NCI-H2171 treated with DMSO at 0.1 percent for 48 hours (cell line): ENCODE measurements around the gene ATP6V1G3.
A peak's percentile ranks its signal among the peaks of the same experiment; 100 is the strongest.
"Not testable (repeated sequence)": the region's sequence is repeated elsewhere in the genome, so short reads cannot be mapped to it uniquely, and the experiment has no call there.

Source experiments
- DNase-seq: peaks from one replicate; lab custom pipeline; 2025; lab: John Stamatoyannopoulos, UW

Gene ATP6V1G3

DNA sequence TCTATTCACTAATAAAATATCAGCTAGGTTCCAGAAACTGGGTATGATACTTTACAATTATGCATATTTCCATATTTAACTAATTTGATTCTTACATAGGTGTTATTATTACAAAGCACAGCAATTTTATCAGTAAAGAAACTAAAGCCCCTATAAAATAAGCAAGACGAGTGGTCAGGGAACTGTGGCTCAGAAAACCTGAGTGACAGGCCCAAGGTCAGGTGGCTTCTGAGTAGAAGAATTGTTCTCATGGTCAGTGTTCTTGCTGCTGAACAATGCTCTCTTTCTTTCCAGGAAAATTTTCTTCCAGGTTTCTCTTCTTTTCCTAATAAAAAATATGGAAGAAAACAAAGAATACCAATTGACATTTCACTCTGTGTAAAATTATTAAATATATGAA, 2.2 kb upstream of the ATP6V1G3 start:
- no peak for DNase-seq

DNA sequence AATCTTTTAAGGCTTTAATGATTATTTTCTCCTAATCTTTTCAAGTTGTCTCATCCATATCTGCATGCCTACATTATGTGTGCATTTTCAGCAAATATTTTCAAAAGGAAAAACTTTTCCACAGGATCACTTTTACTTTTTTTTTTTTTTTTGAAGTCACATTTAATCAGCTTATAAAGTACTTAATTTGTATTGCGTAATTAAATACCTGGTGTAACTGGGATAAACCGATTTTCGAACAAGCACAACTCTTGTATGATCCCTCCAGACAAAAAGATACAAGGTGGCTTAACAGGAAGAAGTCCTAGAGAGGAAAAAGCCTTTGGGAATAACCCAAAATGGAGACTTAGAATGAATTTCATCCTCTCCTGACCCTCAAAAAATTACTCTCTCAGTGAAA, 1.3 kb upstream of the ATP6V1G3 start:
- no peak for DNase-seq

DNA sequence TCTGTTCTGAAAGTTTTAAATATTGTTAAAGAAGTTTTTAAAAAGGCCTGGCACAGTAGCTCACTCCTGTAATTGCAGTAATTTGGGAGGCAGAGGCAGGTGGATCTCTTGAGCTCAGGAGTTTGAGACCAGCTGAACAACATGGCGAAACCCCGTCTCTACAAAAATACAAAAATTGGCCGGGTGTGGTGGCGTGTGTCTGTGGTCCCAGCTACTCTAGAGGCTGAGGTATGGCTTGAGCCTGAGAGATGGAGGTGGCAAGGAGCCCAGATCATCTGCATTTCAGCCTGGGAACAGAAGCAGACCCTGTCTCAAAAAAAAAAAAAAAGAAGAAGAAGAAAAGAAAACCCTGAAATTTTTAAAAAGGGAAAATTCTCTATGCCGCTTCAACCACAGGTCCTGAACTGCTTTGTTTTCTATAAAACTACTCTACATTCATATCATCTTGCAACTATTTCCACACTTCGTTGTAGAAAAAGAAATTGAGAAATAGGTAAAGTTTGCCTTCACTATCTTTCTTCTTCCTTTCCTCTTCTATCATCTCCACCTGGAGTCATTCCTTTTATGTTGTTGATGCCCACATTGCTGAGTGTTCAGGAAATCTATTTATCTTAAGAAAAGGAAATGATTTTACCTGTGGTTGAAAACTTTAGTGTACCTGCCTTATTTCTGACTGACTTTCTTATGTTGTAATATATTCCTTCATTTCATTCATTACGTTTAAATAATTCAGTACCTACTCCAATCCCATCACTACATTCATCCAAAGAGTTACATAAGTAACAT, 1.7 kb downstream of the ATP6V1G3 start:
- DNase-seq, result no peak

DNA sequence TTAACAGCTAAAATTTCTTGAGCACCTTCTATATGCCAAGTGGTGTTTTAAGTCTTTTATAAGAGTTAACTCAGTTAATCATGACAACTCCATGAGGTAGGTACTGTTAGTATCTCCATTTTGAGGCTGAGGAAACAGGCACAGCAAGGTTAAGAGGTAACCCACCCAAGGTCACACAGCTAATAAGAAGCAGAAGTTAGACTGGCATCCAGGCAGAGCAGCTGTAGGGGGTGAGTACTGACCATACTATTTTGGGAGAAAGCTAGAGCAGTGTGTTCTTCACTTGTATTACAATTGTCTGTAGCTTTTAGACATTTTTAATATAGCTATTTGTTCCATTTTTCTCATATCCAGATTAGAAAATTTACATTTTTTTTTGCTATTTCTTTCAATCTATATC, 4.8 kb downstream of the ATP6V1G3 start:
- DNase-seq, result no peak

DNA sequence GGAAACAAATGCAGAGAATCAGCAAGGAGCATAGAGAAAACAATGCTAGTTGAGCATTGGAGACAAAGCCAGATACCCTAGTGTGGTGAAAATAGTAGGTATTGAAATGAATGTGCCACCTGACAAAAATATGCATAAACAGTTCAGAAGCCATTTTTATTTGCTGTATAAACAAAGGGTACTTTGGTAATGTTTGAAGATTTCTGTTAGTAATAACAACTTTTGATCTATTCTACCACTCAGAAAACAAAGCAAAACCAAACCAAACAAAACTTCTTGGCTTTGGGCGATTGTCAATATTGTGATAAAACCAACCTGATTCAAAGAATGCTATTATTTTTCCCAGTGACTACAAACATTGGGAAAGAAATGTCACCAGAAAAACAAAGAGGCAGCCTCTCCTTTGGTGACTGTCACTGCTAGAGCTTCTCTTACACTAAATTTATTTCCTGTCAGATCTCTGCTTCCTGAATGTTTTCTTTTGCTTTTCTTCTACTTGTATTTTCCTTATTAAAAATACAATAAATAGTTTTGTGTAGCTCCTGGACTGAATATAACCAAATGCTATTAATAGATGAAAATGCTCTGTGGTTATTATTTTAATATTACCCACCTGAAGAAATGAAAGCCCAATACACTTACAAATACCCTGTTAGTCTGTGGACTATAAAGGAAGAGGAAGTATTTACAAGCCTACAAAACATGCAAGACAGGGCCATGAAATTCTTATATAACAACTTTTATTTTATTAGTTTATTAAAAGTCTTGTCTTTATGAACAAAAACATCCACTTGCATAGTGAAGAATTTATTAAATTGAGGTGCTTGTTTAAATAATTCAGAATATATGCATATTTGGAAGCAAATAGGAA, 5.7 kb downstream of the ATP6V1G3 start:
- no peak for DNase-seq

DNA sequence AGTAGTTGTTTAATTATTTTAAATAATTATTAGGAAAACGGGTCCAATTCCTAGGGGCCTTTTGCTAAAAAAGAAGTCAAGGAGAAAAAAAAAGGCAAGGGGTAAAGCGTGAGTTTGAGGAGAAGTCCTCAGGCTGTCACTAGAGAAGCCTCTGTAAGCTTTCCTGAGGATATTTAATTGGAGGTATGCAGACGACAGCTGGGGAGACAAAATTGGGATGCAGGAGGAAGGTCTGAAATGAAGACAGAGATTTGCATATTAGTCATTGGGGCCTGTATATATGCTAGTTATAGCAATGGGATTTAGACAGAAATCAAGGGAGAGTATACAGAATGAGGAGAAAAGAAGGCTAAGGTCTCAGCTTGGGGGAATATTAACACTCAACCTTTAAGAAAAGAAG, 8.6 kb downstream of the ATP6V1G3 start:
- DNase-seq, result peak; percentile 27

DNA sequence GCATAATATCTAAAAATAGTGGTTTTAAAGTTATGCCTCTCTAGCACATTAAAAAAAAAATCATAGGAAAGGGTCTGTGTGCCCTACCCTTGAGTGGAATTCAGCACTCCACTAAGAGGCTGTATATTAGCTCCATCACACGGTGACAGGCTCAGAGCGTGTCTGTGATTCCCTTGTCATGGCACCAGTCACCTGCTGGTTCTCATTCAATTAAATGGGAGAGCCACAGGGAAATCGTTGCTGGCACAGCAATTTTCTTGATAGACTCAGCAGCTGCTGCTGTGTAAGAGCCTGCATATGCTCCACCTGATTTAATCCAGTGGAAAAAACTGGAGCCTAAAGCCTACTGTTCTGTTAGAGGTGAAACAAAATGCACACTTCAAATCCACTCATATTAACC, 9.5 kb downstream of the ATP6V1G3 start:
- DNase-seq, result peak; percentile 68

DNA sequence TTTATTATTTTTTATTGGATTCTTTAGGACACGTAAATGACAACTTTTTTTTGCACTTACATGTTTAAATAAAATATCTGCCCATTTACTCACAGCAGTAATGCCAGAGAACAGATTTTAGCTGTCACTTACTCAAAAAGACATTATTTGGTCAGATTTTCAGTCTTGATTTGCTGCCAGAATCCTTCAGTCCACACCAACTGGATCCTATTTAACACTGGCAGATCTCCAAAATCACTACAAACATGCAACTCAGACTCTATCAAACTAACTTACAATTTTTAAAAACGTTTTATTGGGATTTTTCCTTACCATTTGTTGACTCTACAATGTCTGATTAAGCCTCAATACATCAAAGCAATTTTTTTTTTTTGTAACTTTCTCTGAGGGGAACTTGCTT, 11.1 kb downstream of the ATP6V1G3 start:
- peak; percentile 10 for DNase-seq

DNA sequence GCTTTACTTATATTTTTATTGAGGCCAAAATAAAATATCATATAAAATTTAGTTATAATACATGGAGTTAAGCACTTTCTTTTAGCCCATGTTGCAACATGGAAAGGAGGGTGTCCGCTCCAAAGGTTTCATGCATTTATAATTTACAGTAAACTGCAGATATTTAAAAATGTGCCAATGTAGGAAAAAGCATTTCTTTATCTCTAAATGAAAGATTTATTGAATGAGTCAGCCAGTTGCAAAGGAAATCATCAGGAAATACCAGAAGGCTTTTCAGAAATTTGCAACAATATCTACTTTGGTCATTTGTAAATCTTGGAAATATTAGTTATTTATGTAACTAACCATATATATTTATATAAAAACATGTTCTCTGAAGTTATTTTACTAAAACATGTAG, 12.1 kb downstream of the ATP6V1G3 start:
- no peak for DNase-seq

DNA sequence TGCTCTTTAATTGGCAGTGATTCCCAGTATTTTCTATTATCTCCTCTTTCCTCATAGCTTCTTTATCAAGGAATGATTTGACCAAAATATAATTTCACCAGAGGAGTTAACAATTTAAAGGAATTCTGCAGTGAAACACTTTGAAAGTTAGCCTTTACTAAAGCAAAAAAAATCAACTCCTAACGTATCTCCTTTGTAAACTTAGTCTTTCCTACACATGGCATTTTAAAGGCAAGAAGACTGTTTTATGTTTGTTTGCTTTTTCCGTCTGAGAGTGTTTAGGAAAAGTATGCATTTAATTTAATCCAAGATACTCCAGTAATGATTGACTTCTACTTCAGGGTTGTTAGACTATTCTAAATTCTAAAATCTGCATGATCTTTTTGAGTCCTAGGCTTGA, 15.9 kb downstream of the ATP6V1G3 start:
- DNase-seq, result no peak

DNA sequence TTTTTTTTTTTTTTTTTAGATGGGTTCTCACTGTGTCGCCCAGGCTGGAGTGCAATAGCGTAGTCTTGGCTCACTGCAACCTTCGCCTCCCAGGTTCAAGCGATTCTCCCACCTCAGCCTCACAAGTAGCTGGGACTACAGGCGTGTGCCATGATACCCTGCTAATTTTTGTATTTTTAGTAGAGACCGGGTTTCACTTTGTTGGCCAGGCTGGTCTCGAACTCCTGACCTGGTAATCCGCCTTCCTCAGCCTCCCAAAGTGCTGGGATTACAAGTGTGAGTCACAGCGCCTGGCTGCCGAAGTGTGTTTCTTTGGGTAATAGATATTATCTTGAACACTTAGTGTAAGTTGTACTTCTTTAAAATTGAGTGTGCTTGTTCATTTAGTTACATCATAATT, 16.4 kb downstream of the ATP6V1G3 start:
- not testable (repeated sequence) for DNase-seq

DNA sequence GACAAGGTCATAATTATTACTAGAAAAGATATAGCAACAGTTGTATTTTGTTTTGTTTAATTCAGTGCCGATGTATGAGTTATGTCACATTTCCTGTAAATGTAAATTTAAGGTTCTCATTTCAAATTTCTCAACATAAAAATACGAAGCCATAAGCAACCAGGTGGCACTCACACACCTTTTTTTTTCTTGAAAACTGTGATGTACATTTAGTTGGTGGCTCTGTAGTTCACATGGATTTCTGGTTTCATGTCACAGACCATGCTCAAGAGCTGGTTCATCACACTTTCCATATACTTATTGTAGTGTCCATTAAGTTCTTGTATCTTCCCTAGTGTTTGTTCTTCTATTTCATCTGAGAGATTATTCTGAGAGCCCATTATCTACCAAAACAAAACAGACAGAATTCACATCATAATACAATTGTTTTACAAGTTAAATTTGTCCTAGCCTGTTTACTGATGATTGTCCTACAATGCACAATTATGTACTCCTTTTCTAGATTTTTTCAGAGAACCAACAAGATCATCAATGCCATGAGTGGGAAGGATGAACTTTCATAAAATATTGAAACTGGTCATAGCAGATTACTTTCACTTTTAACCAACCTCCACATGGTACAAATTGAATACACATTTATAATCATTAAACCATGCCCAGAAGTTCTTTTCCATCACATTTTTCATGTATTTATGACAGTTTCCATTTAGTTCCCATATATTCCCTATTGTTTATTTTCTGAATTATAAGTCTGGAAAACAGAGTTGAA, 17.1 kb downstream of the ATP6V1G3 start:
- DNase-seq, result no peak

DNA sequence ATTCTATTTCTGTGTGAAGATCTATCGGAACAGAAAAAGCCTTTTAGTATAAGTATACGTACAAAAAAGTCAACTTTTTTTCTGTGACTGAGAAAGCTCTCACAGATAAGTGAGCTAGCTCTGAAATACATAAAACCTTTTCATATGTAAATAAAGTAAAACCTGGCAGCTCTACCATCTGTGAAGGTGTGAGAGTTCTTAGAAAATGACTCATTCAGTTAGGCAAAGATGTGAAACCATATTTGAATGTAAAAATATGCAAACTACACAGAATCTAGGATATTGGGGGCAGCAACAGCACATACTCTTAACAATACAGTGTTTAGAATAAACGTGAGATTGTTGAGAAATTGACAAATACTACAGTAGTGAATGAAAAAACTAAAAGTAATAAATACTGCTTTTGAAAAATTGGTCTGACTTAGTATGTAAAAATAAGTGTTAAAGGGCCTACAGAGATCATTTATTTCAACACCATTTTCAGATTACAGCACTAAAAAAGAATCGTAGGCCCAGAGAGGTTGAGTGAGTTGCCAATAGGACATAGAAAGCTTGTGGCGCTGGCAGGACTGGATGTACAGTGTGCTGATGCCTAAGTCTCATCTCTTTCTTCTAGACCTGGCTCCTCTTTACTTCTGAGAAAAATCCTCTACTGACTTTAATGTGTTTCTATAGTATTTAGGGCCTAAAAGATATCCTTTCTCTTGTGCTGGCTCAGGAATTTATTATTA, 19.8 kb downstream of the ATP6V1G3 start:
- DNase-seq, result no peak

DNA sequence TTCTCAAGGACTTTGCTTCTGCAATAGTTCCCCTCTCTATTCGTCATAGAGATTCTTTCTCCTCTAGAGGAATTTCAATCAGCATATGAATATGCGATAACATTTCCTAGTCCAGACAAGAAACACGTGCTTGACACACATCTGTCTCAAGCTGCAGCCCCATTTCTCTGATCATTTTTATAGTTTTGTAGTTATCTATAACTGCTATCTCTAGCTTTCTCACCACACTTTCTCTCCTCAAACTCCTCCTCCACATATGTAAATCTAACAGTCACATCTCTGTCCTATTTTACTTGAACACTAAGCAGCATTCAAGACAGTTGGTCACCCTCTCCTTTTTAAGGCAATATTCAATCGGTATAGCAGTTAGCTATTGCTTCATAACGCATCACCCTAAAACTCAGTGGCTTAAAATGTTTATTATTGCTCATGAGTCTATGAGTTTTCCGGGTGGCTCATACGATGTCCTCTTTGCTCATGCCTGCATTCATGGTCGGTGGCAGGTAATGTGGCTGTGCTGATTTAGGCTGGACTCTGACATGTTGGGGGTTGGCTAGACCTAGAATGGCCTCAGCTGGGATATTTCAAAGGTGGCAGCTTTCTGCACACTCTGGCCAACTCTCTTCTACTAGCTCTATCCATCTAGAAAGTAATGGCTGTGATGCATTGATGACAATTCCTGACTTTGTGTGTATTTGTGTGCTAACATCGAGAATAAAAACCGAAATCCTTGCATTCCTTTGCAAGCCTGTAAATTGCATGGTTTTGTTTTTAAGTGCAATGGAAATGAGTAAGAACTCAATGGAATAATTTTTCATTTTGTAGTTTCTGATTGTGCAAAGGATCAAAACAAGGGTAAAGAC, 20.6 kb downstream of the ATP6V1G3 start:
- DNase-seq, result no peak

DNA sequence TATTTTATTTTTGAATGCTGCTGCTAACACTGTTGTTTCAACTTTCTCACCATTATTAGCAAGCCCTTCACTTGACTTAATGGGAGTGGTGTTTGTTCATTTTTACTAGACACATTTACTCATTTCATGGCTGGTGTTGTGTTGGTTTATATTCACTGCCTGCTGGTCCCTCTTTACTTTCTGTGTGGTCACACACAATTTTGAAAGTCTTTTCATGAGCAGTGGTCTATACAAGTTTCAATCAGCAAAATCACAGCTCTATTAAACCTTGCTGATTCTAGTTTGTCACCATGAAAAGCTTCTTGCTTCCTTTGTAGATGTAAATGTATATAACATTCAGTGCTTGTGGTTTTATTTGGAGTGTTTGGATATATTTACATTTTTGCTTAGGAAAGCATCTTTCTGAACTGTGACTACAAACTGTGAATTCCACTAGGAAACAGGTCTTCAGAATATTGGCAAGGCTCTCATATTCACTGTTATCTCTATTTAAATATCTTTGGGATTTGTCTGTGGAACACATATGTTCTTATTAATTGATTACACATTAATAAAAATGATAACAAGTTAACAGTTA, 22.8 kb downstream of the ATP6V1G3 start:
- no peak for DNase-seq

DNA sequence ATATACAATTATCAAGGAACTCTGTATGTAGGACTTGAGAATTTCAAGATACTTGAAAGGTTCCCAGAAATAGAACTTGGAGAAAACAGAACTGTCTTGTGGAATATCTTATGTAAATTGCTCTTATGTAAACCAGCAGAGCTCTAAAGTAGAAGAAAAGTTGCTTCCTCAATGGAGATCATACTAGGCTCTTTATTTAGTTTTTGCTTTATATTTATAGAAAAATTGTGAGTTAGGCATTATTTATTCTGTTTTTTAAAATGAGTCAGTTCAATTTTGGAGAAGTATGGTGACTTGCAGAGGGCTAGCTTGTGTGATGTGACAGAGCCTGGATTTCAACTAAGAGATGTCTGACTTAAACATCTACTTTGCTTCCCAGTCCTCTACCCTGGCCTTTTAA, 40.4 kb downstream of the ATP6V1G3 start:
- DNase-seq, result no peak

DNA sequence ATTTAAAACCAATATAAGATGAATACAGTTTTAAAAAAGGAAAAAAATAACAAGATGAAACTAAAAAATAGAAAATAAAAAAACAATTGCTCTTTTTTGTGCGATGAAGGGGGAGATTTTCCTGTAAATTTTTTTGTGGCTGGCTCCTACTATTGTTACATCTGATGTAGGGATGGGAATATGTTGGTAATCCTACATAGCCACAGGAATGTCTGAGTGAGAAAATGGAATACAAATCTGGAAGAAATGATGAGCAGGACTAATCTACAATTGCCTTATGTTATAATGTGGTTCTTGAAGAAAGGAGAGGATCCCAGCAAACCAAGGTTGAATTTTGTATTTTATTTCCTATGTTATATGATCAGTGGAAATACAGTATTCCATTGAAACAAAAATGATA, 40.9 kb downstream of the ATP6V1G3 start:
- DNase-seq, result no peak

DNA sequence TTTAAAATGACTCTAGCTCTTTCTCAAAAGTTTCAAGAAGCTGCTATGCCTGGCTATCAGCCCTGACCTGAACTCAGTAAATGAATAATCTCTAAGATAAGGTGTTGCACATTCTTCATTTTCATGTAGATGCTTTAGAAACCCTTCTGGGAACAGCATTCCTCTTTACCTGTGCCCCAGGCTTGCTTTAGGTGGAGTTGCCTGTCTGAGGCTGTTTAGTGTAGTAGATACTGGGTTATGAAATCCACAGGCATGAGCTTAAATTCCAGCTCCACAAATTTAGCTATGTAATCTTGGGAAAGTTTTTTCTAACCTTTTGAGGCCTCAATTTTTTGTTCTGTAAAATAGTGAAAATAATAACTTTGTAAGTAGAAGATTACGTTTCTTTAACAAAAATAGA, 41.6 kb downstream of the ATP6V1G3 start:
- no peak for DNase-seq

DNA sequence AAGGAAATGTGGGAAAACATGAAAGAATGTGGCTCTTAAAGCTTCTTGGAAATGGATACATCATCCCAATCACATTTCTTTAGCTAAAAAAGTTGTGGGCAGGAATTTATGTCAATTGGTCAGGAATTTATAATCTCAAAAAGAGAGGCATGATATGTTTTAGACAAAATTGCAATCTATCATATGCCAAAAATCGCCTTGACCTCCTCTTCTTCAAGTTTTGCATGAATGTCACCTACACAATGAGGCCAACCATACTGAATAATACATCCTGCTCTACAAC, 42.4 kb downstream of the ATP6V1G3 start:
- DNase-seq, result no peak

DNA sequence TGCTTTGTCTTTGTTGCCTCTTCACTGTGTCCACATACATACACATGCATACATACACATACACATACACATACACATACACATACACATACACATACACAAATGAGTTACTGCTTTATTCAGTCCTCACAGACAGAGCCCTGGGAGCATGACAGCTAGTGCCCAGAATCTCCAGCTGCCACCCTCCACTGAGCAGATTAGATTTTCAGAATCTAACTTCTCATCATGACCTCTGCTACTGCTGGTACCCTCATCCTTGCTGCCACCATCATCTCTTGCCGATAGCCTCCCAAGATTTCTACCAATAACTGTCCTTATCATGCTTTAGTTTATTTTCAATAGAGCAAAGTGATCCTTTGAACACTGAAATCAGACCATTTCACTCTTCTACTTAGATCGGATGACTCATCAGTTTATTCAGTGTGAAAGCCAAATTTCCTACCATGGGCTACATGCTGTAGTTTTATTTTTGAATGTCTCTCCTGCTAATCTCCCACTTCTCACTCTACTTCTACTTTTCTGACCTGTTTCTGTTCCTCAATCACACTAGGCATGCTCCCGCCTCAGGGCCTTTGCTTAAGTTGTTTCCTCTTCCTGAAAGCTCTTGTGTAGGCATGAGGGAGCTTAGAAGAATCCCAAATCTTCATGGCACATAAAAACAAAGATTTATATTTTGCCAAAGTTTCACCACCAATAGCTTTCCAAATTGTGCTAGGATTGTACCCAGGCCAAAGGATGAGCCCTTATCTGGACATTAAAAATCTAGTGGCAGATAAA, 43.0 kb downstream of the ATP6V1G3 start:
- no peak for DNase-seq
